ENCODE measurements around the gene UBA7. TPM values are rescaled to one million over a fixed set of nuclear protein-coding genes. Genes with fewer than 3 reads are reported as not detected.
A peak's percentile ranks its signal among the peaks of the same experiment; 100 is the strongest.

Gene UBA7
- total and polyA plus RNA-seq, 2 of the 13 experiments (the other 11 are each of a cell fraction or from before 2014, with no cell fraction given) = 9.5 to 16.5 TPM

GRCh38 chr3:49856181-49857005, 42.6 kb upstream of the UBA7 start, which contains the start of gene TRAIP (continued):
- TF ChIP-seq ZBTB10 (CRISPR knock-in tag; IDR thresholded peaks at IDR 0.05; ENCODE audit: borderline replicate concordance) (0 out of 2 replicates have a peak, but pooled peaks have one; percentile 47), ZFP1 (CRISPR knock-in tag; IDR thresholded peaks at IDR 0.05) (no peak), TBX2 (CRISPR knock-in tag; IDR thresholded peaks at IDR 0.05; ENCODE audit: borderline replicate concordance) (peak; percentile 56; the same call in 1 of the 2 replicates), POLR2G (IDR thresholded peaks at IDR 0.05; ENCODE audit: low read depth, low read length) (peak; percentile 88), ONECUT2 (CRISPR knock-in tag; IDR thresholded peaks at IDR 0.05) (no peak), MED1 (CRISPR knock-in tag; IDR thresholded peaks at IDR 0.05) (peak; percentile 29), WIZ (CRISPR knock-in tag; IDR thresholded peaks at IDR 0.05) (0 out of 2 replicates have a peak, but pooled peaks have one; percentile 47), BORCS8-MEF2B (CRISPR knock-in tag; IDR thresholded peaks at IDR 0.05) (peak; percentile 93; the same call in 1 of the 2 replicates), ZSCAN20 (CRISPR knock-in tag; IDR thresholded peaks at IDR 0.05; ENCODE audit: borderline replicate concordance) (no peak), RAD21 (CRISPR knock-in tag; IDR thresholded peaks at IDR 0.05) (no peak), ZNF484 (CRISPR knock-in tag; IDR thresholded peaks at IDR 0.05; ENCODE audit: borderline replicate concordance, low read depth) (no peak), TBP (CRISPR knock-in tag; IDR thresholded peaks at IDR 0.05) (no peak), ZNF251 (CRISPR knock-in tag; IDR thresholded peaks at IDR 0.05) (no peak), U2AF1 (optimal IDR thresholded peaks at IDR 0.05; ENCODE audit: low read depth, low read length) (no peak), SIX4 (CRISPR knock-in tag; IDR thresholded peaks at IDR 0.05) (no peak)
- TF ChIP-seq, protein P1, sequence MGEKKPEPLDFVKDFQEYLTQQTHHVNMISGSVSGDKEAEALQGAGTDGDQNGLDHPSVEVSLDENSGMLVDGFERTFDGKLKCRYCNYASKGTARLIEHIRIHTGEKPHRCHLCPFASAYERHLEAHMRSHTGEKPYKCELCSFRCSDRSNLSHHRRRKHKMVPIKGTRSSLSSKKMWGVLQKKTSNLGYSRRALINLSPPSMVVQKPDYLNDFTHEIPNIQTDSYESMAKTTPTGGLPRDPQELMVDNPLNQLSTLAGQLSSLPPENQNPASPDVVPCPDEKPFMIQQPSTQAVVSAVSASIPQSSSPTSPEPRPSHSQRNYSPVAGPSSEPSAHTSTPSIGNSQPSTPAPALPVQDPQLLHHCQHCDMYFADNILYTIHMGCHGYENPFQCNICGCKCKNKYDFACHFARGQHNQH (CRISPR knock-in tag; IDR thresholded peaks at IDR 0.05) = no peak
- TF ChIP-seq, protein P2, sequence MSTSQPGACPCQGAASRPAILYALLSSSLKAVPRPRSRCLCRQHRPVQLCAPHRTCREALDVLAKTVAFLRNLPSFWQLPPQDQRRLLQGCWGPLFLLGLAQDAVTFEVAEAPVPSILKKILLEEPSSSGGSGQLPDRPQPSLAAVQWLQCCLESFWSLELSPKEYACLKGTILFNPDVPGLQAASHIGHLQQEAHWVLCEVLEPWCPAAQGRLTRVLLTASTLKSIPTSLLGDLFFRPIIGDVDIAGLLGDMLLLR (CRISPR knock-in tag; IDR thresholded peaks at IDR 0.05) = peak; percentile 66
- TF ChIP-seq, protein P3, sequence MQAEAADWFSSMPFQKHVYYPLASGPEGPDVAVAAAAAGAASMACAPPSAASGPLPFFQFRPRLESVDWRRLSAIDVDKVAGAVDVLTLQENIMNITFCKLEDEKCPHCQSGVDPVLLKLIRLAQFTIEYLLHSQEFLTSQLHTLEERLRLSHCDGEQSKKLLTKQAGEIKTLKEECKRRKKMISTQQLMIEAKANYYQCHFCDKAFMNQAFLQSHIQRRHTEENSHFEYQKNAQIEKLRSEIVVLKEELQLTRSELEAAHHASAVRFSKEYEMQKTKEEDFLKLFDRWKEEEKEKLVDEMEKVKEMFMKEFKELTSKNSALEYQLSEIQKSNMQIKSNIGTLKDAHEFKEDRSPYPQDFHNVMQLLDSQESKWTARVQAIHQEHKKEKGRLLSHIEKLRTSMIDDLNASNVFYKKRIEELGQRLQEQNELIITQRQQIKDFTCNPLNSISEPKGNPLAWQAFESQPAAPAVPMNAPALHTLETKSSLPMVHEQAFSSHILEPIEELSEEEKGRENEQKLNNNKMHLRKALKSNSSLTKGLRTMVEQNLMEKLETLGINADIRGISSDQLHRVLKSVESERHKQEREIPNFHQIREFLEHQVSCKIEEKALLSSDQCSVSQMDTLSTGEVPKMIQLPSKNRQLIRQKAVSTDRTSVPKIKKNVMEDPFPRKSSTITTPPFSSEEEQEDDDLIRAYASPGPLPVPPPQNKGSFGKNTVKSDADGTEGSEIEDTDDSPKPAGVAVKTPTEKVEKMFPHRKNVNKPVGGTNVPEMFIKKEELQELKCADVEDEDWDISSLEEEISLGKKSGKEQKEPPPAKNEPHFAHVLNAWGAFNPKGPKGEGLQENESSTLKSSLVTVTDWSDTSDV (CRISPR knock-in tag; IDR thresholded peaks at IDR 0.05) = no peak; the same call in 1 of the 2 replicates
- TF ChIP-seq, protein P4, sequence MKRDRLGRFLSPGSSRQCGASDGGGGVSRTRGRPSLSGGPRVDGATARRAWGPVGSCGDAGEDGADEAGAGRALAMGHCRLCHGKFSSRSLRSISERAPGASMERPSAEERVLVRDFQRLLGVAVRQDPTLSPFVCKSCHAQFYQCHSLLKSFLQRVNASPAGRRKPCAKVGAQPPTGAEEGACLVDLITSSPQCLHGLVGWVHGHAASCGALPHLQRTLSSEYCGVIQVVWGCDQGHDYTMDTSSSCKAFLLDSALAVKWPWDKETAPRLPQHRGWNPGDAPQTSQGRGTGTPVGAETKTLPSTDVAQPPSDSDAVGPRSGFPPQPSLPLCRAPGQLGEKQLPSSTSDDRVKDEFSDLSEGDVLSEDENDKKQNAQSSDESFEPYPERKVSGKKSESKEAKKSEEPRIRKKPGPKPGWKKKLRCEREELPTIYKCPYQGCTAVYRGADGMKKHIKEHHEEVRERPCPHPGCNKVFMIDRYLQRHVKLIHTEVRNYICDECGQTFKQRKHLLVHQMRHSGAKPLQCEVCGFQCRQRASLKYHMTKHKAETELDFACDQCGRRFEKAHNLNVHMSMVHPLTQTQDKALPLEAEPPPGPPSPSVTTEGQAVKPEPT (CRISPR knock-in tag; IDR thresholded peaks at IDR 0.05; ENCODE audit: low read depth) = no peak

Data from HepG2 (cell line).